Measurements from ENCODE around the gene ELOVL3. TPM values are rescaled to one million over a fixed set of nuclear protein-coding genes. Genes with fewer than 3 reads are reported as not detected.

Gene ELOVL3
- total RNA-seq, 1 donor from 2014 or later, result 0.48 TPM

DNA sequence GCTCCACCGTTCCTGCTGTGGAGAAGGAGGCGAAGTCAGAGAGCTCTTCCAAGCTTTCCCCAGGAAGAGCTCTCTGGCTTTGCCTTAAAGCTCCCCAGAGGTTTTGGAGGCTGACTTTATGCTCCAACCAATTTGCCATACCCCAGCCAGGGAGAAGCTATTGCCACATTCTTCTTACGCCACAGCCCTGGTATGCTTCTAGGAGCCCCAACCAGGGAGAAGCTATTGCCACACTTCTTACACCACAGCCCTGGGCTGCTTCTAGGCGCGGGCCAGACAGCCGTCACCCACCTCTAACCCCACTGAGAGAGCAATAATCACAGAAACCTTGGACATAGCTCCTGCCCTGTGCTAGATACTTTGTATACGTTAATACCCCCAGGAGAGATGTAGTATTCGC, 951 bp downstream of the ELOVL3 start:
- Histone ChIP-seq H4K20me1 (ENCODE audit: insufficient read depth, low read length) (no peaks in the 10 kb centered on the region), H3K79me2 (ENCODE audit: insufficient read depth, low read length) (no peaks in the 10 kb centered on the region), H3K9ac (ENCODE audit: low read length) (no peak overlapping the region), H2AFZ (ENCODE audit: low read depth, low read length) (no peak overlapping the region), H3K9me3 (ENCODE audit: insufficient read depth, low read depth, low read length) (no peaks in the 10 kb centered on the region), H3K27ac (ENCODE audit: low read depth, low read length) (no peak overlapping the region), H3K36me3 (ENCODE audit: insufficient read depth, low read length) (no peaks in the 10 kb centered on the region), H3K27me3 (ENCODE audit: insufficient read depth, low read length) (peaks cover 46% of the 10 kb centered on the region), H3K4me1 (ENCODE audit: insufficient read depth, low read length) (peaks cover 29% of the 10 kb centered on the region), H3K4me3 (ENCODE audit: insufficient read depth, low read depth, low read length) (no peak overlapping the region), H3K4me2 (ENCODE audit: low read length) (no peak overlapping the region)
- no peak overlapping the region for H3K4me3 Mint-ChIP-seq (ENCODE audit: unreplicated experiment)
- no peak for TF ChIP-seq EZH2 (IDR thresholded peaks at IDR 0.05; ENCODE audit: insufficient read depth, low read length)
- TF ChIP-seq, protein P1, sequence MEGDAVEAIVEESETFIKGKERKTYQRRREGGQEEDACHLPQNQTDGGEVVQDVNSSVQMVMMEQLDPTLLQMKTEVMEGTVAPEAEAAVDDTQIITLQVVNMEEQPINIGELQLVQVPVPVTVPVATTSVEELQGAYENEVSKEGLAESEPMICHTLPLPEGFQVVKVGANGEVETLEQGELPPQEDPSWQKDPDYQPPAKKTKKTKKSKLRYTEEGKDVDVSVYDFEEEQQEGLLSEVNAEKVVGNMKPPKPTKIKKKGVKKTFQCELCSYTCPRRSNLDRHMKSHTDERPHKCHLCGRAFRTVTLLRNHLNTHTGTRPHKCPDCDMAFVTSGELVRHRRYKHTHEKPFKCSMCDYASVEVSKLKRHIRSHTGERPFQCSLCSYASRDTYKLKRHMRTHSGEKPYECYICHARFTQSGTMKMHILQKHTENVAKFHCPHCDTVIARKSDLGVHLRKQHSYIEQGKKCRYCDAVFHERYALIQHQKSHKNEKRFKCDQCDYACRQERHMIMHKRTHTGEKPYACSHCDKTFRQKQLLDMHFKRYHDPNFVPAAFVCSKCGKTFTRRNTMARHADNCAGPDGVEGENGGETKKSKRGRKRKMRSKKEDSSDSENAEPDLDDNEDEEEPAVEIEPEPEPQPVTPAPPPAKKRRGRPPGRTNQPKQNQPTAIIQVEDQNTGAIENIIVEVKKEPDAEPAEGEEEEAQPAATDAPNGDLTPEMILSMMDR (IDR thresholded peaks at IDR 0.05; ENCODE audit: insufficient read depth, low read depth, low read length), result no peak
- no peak overlapping the region for H3K27ac Mint-ChIP-seq (ENCODE audit: unreplicated experiment)
- DNase-seq (ENCODE audit: low read depth) (no peak), FAIRE-seq (no peak)
- H3K4me1 Mint-ChIP-seq (ENCODE audit: low read depth, unreplicated experiment), result peaks cover 8% of the 10 kb centered on the region
- no peaks in the 10 kb centered on the region for H3K9me3 Mint-ChIP-seq (ENCODE audit: unreplicated experiment)
- peaks cover 55% of the 10 kb centered on the region for H3K27me3 Mint-ChIP-seq (ENCODE audit: low read depth, unreplicated experiment)
- H3K36me3 Mint-ChIP-seq (ENCODE audit: low read depth, unreplicated experiment), result no peaks in the 10 kb centered on the region

DNA sequence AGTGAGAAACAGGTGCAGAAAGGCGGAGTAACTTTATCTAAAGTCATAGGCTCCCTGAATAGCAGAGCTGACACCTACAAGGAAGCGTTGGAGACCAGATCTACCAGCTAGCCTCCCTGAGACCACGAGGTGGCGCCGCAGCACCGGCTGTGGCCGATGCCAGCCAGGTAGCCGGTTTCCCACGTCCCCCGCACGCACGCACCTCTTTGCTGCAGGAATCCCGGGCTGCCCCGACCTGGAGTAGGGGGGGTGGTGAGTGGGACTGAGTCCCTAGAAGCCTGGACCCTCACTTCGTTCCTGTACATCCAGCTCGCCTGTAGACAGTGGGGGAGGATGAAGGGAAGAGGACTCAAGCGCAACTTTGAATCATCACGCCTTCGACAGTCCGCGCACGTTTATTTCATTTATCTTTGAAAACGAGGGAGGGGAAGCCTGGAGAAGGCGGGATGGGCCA, 3.7 kb downstream of the ELOVL3 start:
- H3K4me1 Mint-ChIP-seq (ENCODE audit: low read depth, unreplicated experiment), result peaks cover 10% of the 10 kb centered on the region
- H3K36me3 Mint-ChIP-seq (ENCODE audit: low read depth, unreplicated experiment), result no peaks in the 10 kb centered on the region
- no peaks in the 10 kb centered on the region for H3K9me3 Mint-ChIP-seq (ENCODE audit: unreplicated experiment)
- peak overlapping the region; percentile 83 for H2AFZ ChIP-seq (ENCODE audit: low read depth, low read length)
- H3K4me3 ChIP-seq (ENCODE audit: insufficient read depth, low read depth, low read length), result peak overlapping the region; percentile 55
- H3K4me3 Mint-ChIP-seq (ENCODE audit: unreplicated experiment), result peak overlapping the region; percentile 60
- peaks cover 54% of the 10 kb centered on the region for H3K27me3 Mint-ChIP-seq (ENCODE audit: low read depth, unreplicated experiment)
- no peaks in the 10 kb centered on the region for H3K36me3 ChIP-seq (ENCODE audit: insufficient read depth, low read length)
- H3K27ac ChIP-seq (ENCODE audit: low read depth, low read length), result no peak overlapping the region
- H3K9me3 ChIP-seq (ENCODE audit: insufficient read depth, low read depth, low read length), result no peaks in the 10 kb centered on the region
- no peaks in the 10 kb centered on the region for H4K20me1 ChIP-seq (ENCODE audit: insufficient read depth, low read length)
- H3K79me2 ChIP-seq (ENCODE audit: insufficient read depth, low read length), result no peaks in the 10 kb centered on the region
- peaks cover 29% of the 10 kb centered on the region for H3K4me1 ChIP-seq (ENCODE audit: insufficient read depth, low read length)
- peak overlapping the region; percentile 82 for H3K4me2 ChIP-seq (ENCODE audit: low read length)
- H3K27ac Mint-ChIP-seq (ENCODE audit: unreplicated experiment), result no peak overlapping the region
- H3K27me3 ChIP-seq (ENCODE audit: insufficient read depth, low read length), result peaks cover 40% of the 10 kb centered on the region
- no peak for TF ChIP-seq EZH2 (IDR thresholded peaks at IDR 0.05; ENCODE audit: insufficient read depth, low read length)
- TF ChIP-seq, protein P1 (IDR thresholded peaks at IDR 0.05; ENCODE audit: insufficient read depth, low read depth, low read length), result peak; percentile 93
- FAIRE-seq (peak; percentile 5), DNase-seq (ENCODE audit: low read depth) (no peak)
- no peak overlapping the region for H3K9ac ChIP-seq (ENCODE audit: low read length)

DNA sequence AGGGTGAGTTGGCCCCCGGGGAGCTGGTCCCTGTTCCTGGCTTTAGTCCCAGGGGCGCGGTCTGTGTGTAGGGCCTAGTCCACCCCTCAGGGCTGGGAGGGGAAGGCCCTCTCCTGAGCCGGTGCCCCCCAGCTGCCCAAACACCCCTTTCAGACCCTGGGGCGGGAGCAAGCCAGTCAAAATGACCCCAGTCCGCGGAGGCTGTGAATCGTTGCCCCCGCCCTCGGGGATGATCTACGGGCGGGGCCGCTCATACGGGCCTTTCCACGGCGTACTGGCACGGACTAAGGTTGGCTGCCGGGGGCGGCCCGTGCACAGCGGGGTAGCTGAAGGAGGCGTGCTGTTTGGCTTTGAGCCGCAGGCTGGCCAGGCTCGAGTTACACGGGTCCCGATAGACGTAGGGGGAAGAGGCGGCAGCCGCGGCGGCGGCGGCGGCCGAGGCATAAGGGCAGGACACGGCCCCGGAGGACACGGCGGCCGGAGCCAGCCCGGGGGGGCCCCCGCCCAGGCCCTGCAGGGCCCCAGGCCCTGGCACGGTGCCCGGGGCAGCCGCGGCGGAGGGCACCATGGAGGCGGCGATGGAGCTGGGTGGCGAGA, 4.3 kb downstream of the ELOVL3 start:
- no peaks in the 10 kb centered on the region for H3K9me3 ChIP-seq (ENCODE audit: insufficient read depth, low read depth, low read length)
- H3K4me3 ChIP-seq (ENCODE audit: insufficient read depth, low read depth, low read length), result peak overlapping the region; percentile 55
- H3K27me3 ChIP-seq (ENCODE audit: insufficient read depth, low read length), result peaks cover 40% of the 10 kb centered on the region
- Mint-ChIP-seq H3K27me3 (ENCODE audit: low read depth, unreplicated experiment) (peaks cover 56% of the 10 kb centered on the region), H3K4me3 (ENCODE audit: unreplicated experiment) (no peak overlapping the region), H3K36me3 (ENCODE audit: low read depth, unreplicated experiment) (no peaks in the 10 kb centered on the region), H3K4me1 (ENCODE audit: low read depth, unreplicated experiment) (peaks cover 13% of the 10 kb centered on the region), H3K27ac (ENCODE audit: unreplicated experiment) (no peak overlapping the region), H3K9me3 (ENCODE audit: unreplicated experiment) (no peaks in the 10 kb centered on the region)
- TF ChIP-seq, protein P1 (IDR thresholded peaks at IDR 0.05; ENCODE audit: insufficient read depth, low read depth, low read length), result no peak
- H4K20me1 ChIP-seq (ENCODE audit: insufficient read depth, low read length), result no peaks in the 10 kb centered on the region
- no peaks in the 10 kb centered on the region for H3K36me3 ChIP-seq (ENCODE audit: insufficient read depth, low read length)
- peak overlapping the region; percentile 82 for H3K4me2 ChIP-seq (ENCODE audit: low read length)
- H2AFZ ChIP-seq (ENCODE audit: low read depth, low read length), result peak overlapping the region; percentile 83
- H3K4me1 ChIP-seq (ENCODE audit: insufficient read depth, low read length), result peaks cover 28% of the 10 kb centered on the region
- DNase-seq (ENCODE audit: low read depth), result no peak
- H3K27ac ChIP-seq (ENCODE audit: low read depth, low read length), result no peak overlapping the region
- no peak overlapping the region for H3K9ac ChIP-seq (ENCODE audit: low read length)
- H3K79me2 ChIP-seq (ENCODE audit: insufficient read depth, low read length), result no peaks in the 10 kb centered on the region
- FAIRE-seq, result no peak

Measured in astrocyte (in vitro differentiated cells and primary cell).